ENCODE results near the gene MAP4K4. TPM values are rescaled to one million over a fixed set of nuclear protein-coding genes. Genes with fewer than 3 reads are reported as not detected.
"Not testable (repeated sequence)": the region's sequence is repeated elsewhere in the genome, so short reads cannot be mapped to it uniquely, and the experiment has no call there.

MAP4K4 gene
- total RNA-seq, 1 donor from 2014 or later: 232 TPM

DNA sequence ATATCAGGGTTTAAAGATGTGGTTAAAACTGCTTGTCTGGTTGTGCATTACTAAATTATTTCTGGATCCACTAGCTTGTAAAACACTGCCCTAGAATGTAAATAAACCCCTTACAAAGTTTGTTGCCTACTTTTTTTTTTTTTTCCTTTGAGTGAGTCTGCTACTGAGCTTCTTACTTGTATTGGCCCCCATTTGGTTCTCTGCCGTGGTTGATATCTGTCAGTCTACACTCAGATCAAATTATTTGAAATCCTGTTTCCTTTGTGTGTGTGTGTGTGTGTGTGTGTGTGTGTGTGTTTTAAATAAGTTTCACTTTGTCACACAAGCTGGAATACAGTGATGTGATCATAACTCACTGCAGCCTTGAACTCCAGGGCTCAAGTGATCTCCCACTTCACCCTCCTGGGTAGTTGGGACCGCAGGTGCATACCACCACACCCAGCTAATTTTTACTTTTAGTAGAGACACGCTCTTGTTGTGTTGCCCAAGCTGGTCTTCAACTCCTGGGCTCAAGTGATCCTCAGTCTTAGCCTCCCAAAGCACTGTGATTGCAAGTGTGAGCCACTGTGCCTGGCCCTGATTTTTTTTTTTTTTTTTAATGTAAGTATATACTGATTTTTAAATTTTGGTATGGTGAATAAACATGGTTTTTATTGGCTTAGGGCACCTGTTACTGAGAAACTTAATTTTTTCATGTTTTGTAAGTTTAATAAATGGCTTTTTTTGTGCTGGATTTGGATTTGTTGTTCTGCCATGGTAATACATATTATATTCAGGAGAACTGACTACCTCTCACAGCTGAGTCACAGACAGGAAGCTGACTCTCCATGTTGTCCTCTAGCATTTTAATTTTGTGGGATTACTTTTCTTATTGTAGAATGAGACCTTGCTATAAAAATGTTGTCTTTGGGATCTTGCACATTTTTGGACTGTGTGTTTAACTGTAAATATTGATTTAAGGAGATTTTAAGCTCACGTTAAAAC, 48.5 kb downstream of the MAP4K4 start:
- Mint-ChIP-seq H3K27ac (peak overlapping the region; percentile 30), H3K9me3 (no peaks in the 10 kb centered on the region), H3K27me3 (no peaks in the 10 kb centered on the region), H3K36me3 (ENCODE audit: low read depth) (peaks cover 14% of the 10 kb centered on the region), H3K4me3 (no peak overlapping the region), H3K4me1 (peaks cover 79% of the 10 kb centered on the region)
- POLR2A ChIA-PET: interaction anchor here (0.6 to 1.2 kb wide), 8 partner anchors 17 to 1718 kb away, joined by 3 to 5 read pairs (median 4); no protein-coding TSS in a partner anchor
- ATAC-seq (ENCODE audit: low read depth) (no peak), DNase-seq (no peak)
- intact Hi-C loops (cut with micrococcal nuclease): no loop called here
- CTCF ChIA-PET: interaction anchor here (1.4 kb wide), 1 partner anchor 21 kb away, joined by 3 read pairs; no protein-coding TSS in a partner anchor
- TF ChIP-seq, protein P1, sequence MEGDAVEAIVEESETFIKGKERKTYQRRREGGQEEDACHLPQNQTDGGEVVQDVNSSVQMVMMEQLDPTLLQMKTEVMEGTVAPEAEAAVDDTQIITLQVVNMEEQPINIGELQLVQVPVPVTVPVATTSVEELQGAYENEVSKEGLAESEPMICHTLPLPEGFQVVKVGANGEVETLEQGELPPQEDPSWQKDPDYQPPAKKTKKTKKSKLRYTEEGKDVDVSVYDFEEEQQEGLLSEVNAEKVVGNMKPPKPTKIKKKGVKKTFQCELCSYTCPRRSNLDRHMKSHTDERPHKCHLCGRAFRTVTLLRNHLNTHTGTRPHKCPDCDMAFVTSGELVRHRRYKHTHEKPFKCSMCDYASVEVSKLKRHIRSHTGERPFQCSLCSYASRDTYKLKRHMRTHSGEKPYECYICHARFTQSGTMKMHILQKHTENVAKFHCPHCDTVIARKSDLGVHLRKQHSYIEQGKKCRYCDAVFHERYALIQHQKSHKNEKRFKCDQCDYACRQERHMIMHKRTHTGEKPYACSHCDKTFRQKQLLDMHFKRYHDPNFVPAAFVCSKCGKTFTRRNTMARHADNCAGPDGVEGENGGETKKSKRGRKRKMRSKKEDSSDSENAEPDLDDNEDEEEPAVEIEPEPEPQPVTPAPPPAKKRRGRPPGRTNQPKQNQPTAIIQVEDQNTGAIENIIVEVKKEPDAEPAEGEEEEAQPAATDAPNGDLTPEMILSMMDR (IDR thresholded peaks at IDR 0.05): no peak

DNA sequence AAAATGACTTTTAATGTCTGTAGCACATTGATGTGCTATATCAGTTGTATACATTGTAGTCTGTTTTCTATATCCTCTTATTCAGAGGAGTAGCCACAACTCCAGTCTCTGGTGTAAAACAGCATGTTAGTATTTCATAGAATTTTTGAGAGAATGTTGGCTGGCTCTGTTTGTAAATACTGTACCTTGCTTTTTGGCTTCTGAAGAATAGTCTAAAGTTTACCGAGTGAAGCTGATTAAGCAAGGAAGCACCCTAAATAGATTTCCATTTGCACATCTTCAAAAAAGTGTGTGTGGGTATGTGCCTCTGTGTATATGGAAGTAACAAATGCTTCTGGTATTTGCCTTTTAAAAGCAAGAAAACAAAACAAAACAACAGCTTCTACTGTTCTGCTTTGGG, 50.5 kb downstream of the MAP4K4 start:
- intact Hi-C loops (cut with micrococcal nuclease): no loop called here
- Mint-ChIP-seq H3K27ac (peak overlapping the region; percentile 25), H3K27me3 (no peaks in the 10 kb centered on the region), H3K4me1 (peaks cover 80% of the 10 kb centered on the region), H3K36me3 (ENCODE audit: low read depth) (peaks cover 13% of the 10 kb centered on the region), H3K9me3 (no peaks in the 10 kb centered on the region), H3K4me3 (peak overlapping the region; percentile 6)
- ATAC-seq (ENCODE audit: low read depth): no peak
- DNase-seq: no peak
- CTCF ChIA-PET: no interaction called here
- TF ChIP-seq, protein P1 (IDR thresholded peaks at IDR 0.05): no peak
- POLR2A ChIA-PET: interaction anchor here (0.9 to 1.4 kb wide), 3 partner anchors 8 to 50 kb away, joined by 3 read pairs; partner anchors contain the start of gene MAP4K4

DNA sequence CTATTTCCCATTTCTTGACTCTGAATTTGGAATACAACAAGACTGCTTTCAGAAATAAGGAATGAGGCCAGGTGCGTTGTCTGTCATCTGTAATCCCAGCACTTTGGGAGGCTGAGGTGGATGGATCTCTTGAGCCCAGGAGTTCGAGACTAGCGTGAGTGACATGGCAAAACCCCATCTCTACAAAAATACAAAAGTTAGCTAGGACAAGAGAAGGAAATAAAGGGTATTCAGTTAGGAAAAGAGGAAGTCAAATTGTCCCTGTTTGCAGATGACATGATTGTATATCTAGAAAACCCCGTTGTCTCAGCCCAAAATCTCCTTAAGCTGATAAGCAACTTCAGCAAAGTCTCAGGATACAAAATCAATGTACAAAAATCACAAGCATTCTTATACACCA, 51.0 kb downstream of the MAP4K4 start:
- POLR2A ChIA-PET: interaction anchor here (0.9 to 1.4 kb wide), 3 partner anchors 7 to 51 kb away, joined by 3 read pairs; partner anchors contain the start of gene MAP4K4
- ATAC-seq (ENCODE audit: low read depth); CTCF ChIA-PET; intact Hi-C loops (cut with micrococcal nuclease); H3K9me3 Mint-ChIP-seq; DNase-seq; H3K36me3 Mint-ChIP-seq (ENCODE audit: low read depth); H3K27me3 Mint-ChIP-seq: not testable (repeated sequence)
- Mint-ChIP-seq H3K27ac (peak overlapping the region; percentile 25), H3K4me1 (peaks cover 80% of the 10 kb centered on the region), H3K4me3 (peak overlapping the region; percentile 6)

DNA sequence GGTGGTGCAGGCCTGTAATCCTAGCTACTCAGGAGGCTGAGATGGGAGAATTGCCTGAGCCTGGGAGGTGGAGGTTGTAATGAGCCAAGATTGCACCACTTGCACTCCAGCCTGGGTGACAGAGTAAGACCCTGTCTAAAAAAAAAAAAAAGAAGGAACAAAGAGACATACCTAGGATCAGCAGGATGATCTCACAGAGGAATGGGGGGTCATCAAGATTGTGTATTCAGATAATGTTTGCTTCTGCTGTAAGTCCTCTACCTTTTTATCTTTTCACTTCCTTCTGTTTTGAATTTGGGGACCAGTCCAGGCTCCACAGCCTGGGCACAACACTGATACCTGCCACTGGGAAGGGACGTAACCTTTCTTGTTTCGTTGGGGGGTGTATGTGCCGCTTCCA, 53.2 kb downstream of the MAP4K4 start:
- peaks cover 2% of the 10 kb centered on the region for H3K36me3 Mint-ChIP-seq (ENCODE audit: low read depth)
- no peak for ATAC-seq (ENCODE audit: low read depth)
- no peaks in the 10 kb centered on the region for H3K27me3 Mint-ChIP-seq
- intact Hi-C loops (cut with micrococcal nuclease): loop anchor here (5.0 kb wide), 1 partner anchor 443 kb away; the partner anchor contains the start of gene RNF149
- H3K9me3 Mint-ChIP-seq: no peaks in the 10 kb centered on the region
- peak overlapping the region; percentile 76 for H3K27ac Mint-ChIP-seq
- ChIA-PET CTCF (no interaction called here), POLR2A (interaction anchor here (0.6 to 0.7 kb wide), 2 partner anchors 53 to 57 kb away, joined by 5 read pairs; no protein-coding TSS in a partner anchor)
- no peak for DNase-seq
- TF ChIP-seq, protein P1 (IDR thresholded peaks at IDR 0.05): no peak
- peaks cover 81% of the 10 kb centered on the region for H3K4me1 Mint-ChIP-seq
- H3K4me3 Mint-ChIP-seq: no peak overlapping the region

DNA sequence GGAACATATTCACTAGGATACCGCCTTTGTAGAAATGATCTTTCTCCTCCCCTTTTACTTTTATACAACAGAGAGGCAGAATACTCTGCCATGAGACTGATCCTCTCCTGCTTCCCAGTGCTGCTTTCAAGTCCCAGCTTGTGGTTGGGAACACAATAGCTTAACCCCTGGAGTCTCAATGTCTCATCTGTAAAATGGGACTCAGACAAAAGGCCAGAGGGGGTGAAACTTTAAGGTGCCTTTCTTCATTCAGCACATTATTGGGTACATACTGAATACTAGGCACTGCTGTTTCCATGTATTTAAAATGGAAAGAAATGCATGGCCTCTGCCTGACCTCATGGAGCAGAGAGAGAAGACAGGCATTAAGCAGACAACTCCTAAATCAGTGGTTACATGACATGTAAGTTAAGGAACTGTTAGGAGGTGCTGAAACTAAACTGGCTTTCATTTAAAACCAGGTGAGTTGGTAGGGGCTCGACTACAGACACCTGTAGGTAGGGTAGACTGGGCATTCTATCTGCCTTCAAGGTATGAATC, 53.8 kb downstream of the MAP4K4 start:
- ChIA-PET CTCF (interaction anchor here (1.3 to 2.2 kb wide), 2 partner anchors 72 to 332 kb away, joined by 5 to 6 read pairs; no protein-coding TSS in a partner anchor), POLR2A (interaction anchor here (0.6 to 2.2 kb wide), 12 partner anchors 8 to 128 kb away, joined by 3 to 11 read pairs (median 5); partner anchors contain the start of gene MAP4K4)

More for the DNA sequence above, 53.8 kb downstream of the MAP4K4 start:
- ATAC-seq (ENCODE audit: low read depth) (no peak), DNase-seq (no peak)
- Mint-ChIP-seq H3K27ac (peak overlapping the region; percentile 76), H3K4me1 (peaks cover 81% of the 10 kb centered on the region), H3K9me3 (no peaks in the 10 kb centered on the region), H3K27me3 (no peaks in the 10 kb centered on the region), H3K4me3 (peak overlapping the region; percentile 65), H3K36me3 (ENCODE audit: low read depth) (peaks cover 2% of the 10 kb centered on the region)
- intact Hi-C loops (cut with micrococcal nuclease): loop anchor here (5.0 kb wide), 1 partner anchor 444 kb away; the partner anchor contains the start of gene RNF149
- TF ChIP-seq, protein P1 (IDR thresholded peaks at IDR 0.05): no peak
